ENCODE data around the gene PROCA1.
"Not testable (repeated sequence)": the region's sequence is repeated elsewhere in the genome, so short reads cannot be mapped to it uniquely, and the experiment has no call there.

Gene PROCA1

DNA sequence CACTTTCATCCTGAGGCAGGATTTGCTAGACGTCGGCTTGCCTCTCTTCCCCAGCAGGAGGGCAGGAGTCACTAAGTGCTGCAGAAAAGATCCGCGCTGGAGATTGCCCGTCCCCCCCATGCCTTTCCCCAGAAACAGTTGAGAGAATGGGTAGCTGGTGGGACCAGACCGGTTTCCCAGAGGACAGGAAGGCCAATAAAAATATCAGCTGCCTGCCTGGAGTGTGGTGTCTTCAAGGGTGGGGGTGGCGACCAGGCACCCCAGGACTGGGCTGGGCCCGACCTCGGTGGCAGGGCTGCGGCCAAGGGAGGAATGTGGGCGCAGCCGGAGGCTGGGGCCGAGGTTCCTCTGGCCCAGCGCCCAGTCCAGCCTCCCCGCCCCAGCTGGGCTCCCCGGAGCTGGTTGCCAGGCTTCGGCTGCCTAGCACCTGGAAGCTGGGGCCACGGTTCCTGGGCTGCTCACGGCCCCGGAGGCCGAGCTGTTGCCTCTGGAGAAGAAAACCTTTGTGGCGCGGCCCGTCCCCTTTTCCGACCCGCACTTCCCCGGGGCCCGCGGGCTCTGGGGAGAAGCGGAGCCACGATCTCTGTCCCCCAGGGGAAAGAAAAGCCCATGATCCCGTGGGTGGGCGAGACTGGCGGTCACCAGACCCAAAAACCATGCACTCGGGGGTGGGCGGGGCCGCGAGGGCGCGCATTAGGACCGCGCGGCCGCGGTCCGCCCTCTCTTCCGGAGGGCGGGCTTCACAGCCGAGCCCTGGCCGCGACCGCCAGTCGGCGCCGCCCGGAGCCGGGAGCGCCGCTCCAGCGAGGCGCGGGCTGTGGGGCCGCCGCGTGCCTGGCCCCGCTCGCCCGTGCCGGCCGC lies 31.8 kb upstream of the PROCA1 start, which contains the start of gene TRAF4:
TRAF4 (plus strand) TSS at position 769 of the 861 bp plus-strand sequence. CDS start 102 bp downstream, outside the sequence.
- no peak for DNase-seq

DNA sequence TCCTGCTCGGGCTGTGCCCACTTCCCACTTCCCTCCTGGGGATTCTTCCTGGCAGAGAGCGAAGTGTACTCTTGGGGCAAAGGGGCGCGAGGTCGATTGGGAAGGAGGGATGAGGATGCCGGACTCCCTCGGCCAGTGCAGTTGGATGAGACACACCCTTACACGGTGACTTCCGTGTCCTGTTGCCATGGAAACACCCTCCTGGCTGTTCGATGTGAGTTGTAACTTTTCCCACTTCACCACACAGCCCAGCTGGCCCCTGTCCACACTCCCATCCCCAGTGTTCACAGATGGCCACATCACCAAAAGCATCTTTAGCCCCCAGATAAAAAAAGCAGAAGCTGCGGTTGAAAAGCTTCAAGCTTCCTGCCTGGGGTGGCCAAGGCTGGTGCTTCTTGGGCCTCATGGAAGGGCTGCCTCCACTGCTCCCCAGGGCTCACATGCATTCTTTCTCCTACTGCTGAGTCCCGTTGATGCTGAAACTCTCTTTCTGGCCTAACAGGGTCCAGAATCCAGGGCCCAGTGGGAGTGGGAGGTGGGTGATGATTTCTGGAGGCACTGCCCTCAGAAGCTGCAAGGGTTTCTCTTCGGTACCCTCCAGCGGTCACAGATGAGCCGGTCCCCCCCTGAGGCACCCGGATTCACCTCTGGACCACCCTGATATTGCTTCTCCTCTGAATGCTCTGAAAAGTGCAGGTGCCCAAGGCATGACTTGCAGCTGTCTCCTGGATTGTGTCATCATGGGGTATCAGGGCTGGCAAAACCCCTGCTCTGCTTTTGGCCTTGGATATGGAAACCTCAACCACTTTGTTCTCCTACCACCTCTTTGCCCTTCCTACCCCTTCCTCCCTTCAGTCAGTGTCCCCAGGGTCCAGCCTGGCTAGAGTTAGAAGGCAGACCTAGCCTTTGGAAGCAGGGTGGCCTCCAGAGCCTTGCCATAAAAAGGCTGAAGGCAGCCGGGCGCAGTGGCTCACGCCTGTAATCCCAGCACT lies 30.0 kb upstream of the PROCA1 start:
- DNase-seq, result peak; percentile 69

DNA sequence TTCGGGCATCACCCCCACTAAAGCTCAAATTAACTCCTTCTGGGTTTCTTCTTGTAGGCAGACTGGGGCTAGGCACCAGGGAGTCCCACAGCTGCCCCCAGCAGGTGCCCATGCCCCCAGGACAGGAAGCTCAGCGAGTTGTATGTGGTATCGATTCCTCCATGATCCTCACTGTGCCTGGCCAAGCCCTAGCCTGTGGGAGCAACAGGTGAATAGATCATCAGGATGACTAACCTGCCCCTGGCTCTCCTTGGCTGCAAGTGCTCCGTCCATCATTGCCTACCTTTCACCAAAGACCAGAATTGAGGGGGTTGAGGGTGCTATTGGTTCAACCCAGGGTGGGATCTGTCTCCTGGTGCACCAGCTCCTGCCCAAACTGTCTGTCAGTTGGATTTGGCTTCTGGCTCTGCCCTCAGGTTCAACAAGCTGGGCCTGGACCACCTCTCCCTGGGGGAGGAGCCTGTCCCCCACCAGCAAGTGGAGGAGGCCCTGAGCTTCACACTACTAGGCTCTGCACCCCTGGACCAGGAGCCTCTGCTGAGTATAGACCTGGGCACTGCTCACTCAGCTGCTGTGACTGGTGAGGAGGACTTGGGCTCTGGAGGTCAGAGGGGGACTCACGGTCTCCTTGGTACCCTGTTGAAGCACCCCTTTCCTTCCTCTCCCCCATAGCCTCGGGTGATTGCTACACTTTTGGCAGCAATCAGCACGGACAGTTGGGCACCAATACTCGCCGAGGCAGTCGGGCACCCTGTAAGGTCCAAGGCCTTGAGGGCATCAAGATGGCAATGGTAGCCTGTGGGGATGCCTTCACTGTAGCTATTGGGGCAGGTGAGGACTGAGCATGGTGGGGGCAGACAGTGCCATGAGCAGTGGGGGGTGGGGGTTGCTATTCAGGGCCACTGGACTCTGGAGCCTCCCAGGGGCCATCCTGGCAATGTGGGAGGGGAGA lies 29.0 kb upstream of the PROCA1 start:
- DNase-seq, result no peak

DNA sequence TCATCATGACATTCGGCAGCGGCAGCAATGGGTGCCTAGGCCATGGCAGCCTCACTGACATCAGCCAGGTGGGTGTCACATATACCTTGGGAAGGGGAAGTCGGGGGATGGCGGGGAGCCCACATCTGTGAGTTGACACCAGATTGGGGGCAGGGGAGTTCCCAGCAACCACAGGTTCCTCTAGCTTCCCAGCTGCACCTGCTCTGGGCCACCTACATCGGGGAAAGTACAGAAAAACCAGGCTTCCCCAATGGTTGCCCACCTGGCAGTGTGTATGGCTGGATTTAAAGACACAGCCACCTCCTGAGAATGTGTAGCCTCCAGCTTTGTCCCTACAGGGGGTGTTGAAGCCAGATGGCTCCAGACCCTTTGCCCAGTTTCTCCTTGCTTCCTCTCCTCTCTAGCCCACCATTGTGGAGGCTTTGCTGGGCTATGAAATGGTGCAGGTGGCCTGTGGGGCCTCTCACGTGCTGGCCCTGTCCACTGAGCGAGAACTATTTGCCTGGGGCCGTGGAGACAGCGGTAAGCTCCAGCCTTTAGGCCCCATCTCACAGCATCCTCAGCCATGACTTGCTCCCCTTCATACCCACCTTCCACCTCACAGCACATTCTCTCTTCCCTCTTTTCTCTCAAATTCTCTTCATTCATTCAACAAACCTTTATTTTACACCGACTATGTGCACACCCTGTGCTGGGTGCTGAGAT lies 27.1 kb upstream of the PROCA1 start:
- DNase-seq, result no peak

DNA sequence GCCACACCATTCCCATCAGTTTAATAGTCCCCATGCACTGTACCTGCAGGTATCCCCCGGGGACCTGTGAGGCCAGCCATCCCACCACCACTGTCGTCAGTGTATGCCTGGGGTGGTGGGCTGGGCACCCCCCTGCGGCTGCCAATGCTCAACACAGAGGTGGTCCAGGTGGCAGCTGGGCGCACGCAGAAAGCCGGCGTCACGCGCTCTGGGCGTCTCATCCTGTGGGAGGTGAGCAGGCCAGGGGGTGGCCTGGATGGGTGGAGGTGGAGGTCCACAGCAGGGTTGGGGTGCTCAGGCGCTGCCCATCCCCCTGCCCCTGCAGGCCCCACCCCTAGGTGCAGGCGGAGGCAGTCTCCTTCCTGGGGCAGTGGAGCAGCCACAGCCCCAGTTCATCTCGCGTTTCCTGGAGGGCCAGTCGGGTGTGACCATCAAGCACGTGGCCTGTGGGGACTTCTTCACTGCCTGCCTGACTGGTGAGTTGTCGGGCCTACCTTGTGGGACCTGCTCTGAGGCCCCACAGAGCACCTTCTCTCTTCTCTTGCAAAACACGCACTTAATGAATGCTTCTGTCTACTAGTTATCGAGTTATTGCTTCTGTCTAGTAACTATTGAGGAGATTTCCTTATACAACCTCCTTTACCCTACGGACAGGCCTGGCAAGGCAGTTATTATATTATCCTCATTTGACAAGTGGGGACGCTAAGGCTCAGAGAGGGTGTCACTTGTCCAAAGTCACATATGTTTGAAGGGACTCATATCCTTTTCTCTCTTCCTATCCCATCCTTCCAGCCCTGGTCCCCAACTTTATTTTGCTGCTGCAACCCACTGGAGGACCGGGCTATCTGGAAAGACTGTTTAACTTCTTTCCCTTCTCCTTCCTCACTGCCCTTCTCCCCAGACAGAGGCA lies 26.3 kb upstream of the PROCA1 start:
- no peak for DNase-seq

DNA sequence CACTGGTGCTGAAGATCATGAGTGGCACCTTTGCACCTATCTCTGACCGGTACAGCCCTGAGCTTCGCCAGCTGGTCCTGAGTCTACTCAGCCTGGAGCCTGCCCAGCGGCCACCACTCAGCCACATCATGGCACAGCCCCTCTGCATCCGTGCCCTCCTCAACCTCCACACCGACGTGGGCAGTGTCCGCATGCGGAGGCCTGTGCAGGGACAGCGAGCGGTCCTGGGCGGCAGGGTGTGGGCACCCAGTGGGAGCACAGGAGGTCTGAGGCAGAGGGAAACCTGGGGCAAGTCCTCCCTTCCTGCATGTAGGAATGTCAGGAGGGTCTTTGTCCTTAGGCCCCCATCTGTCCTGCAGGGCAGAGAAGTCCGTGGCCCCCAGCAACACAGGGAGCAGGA lies 25.6 kb upstream of the PROCA1 start:
- DNase-seq, result no peak

DNA sequence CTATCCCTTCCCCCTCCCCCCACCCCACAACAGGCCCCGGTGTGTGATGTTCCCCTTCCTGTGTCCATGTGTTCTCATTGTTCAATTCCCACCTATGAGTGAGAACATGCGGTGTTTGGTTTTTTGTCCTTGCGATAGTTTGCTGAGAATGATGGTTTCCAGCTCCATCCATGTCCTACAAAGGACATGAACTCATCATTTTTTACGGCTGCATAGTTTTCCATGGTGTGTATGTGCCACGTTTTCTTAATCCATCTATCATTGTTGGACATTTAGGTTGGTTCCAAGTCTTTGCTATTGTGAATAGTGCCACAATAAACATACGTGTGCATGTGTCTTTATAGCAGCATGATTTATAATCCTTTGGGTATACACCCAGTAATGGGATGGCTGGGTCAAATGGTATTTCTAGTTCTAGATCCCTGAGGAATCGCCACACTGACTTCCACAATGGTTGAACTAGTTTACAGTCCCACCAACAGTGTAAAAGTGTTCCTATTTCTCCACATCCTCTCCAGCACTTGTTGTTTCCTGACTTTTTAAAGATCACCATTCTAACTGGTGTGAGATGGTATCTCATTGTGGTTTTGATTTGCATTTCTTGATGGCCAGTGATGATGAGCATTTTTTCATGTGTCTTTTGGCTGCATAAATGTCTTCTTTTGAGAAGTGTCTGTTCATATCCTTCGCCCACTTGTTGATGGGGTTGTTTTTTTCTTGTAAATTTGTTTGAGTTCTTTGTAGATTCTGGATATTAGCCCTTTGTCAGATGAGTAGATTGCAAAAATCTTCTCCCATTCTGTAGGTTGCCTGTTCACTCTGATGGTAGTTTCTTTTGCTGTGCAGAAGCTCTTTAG lies 24.5 kb upstream of the PROCA1 start:
- DNase-seq, result not testable (repeated sequence)

DNA sequence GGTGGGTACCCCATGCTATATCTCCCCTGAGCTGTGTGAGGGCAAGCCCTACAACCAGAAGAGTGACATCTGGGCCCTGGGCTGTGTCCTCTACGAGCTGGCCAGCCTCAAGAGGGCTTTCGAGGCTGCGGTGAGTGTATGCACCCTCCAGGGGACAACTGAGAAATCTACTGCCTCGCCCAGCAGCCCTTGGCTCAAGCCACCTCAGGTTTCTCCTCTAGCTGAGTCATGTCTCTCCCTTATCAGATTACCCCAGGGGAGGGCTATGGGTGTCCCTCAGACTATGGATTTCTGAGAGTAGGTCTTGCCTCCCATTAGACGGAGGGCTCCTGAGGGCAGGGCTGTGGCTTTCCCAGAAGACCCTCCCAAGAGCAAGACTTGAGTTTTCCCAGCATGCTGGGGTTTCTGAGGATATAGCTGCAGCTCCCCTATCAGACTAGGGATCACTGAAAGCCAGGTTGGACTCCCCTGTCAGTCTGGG lies 23.6 kb upstream of the PROCA1 start:
- no peak for DNase-seq

DNA sequence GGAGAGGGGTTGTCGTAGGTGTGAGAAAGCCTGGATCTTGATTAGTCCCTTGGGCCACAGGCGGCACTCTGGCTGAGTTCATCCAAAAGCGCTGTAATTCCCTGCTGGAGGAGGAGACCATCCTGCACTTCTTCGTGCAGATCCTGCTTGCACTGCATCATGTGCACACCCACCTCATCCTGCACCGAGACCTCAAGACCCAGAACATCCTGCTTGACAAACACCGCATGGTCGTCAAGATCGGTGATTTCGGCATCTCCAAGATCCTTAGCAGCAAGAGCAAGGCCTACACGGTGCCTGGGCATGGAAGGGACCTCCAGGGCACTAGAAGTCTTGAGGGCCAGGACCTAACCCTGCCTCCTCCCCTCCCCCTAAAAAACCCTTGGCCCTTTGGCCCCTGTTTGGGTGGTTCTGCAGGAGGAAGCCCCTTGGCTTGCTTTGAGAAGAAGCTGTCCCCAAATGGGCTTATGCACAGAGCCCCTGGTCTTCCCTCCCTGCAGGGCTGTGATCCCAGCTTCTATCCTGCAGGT lies 23.1 kb upstream of the PROCA1 start:
- DNase-seq, result no peak

DNA sequence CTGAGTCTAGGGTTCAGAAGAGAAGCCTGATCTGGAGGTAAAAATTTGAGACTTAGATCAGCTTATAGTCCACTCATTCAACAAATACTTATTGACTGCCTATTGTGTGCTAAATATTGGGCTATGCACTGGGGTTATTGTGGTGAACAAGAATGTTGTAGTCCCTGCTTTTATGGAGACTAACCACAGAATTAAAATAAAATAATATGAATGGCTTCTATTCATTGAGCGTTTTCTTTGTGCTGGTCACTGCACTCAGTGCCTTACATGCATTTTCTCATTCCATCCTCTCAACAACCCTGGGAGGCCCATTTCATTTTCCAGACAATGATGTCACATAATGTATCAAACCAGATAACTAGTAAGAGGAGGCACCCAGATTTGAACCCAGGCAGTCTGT lies 21.7 kb upstream of the PROCA1 start:
- no peak for DNase-seq

DNA sequence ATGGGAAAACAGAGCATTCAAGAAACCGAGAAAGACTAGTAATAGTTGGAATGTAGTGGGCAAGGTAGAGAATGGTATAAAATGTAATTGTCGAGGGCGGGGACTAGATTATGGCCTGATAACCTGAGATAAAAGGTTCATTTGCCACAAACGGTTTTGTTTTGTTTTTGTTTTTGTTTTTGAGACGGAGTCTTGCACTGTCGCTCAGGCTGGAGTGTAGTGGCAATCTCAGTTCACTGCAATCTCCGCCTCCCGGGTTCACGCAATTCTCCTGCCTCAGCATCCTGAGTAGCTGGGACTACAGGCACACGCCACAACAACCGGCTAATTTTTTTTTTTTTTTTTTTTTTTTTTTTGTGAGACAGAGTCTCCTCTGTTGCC lies 18.3 kb upstream of the PROCA1 start:
- no peak for DNase-seq

DNA sequence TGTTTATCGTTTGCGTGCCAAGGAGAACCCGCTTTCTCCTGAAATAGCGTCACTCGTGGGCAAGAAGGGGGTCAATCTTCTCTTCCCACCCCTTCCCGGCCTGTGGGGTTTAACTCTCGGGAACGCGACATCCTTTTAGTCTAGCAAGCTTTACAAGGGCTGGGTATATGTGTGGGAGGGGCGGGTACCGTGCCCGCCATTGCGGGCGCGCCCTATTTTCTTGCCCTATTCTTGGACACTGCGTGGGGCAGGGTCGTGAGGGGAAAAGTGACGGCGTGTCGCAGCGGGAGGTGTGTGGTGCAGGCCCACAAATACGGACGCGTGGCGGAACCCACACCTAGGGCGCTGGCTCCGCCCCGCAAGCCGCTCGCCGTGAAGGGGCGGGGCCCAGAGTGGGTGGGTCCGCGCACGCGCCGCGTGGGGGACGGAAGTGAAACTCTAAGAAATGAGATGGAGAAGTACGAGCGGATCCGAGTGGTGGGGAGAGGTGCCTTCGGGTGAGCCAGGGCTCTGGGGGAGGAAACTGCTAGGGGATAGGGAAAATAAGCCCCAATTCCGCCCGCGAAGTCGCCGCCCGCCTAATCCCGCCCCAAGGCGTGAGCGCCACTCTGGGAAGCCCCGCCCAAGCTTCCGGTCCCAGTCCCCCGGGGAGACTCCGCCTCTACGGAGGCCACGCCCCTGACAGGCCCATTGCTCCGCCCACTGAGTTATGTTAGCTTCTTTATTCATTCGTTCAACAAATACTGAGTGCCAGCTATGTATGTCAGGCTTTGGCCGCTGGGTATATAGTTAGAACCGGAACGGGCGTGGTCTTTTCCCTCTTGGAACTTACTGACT lies 16.9 kb upstream of the PROCA1 start, which contains the start of gene NEK8:
NEK8 (plus strand) TSS at position 425 of the 837 bp plus-strand sequence; CDS start at position 451, 26 bp downstream.
- peak; percentile 97 for DNase-seq

DNA sequence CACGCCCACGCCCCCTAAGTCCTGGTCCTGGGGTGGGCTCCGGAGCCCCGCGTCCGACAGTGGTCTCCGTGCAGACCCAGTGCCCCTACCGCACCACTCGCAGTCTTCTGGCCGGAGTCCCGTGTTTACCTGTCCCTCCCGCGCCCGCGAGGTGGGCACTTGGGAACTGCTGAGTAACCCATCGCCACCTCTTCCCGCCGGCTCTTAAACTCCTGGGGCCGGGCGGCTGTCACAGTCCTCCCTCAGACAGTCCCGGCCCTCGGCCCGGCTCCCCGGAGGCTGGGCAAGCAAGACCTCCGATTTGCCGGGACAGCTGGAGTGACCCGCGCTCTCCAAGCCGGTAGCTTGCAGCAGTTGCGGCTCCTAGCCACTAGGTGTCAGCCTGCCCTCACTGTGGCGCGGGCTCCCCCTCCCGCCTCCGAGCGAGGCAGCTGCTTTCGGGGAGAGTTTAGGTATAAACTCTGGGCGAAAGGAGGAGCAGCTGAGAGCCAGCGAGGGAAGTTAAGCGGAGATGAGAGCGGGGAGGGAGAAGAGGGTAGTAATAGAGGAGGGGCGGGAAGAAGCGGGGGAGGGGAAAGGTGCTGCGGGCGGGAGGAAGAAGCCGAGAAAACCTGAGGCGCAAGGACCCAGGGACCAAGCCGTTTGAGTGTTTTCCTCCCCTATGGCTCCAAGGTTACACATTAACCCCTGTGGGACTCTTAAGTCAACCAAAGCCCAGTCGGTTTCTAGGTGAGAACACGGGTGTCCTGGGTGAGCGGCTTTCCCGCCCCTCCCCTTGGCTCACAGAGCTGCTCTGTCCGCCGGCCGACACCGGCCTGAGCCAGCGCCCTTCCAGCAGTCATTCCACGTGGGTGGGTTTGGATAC lies 15.2 kb upstream of the PROCA1 start:
- peak; percentile 50 for DNase-seq

DNA sequence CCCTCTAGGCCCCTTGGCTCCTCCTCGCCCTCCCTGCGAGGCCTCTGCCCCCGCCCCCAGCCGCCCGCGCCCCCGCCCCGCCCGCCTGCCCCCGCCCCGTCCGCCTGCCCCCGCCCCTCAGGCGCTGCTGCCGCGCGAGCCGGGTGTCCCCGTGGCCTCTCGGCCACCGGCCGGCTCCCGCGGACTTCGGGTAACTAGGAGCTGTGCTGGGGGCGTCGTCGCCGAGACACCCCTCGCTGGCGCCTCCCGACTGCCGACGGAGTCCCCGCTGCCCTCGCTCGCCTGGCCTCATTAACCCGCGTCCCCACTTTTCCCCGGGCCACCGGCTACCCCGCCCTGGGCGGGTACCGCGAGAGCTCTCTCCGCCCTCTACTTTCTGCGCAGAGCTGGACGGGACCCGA lies 14.5 kb upstream of the PROCA1 start, which contains the start of gene TLCD1:
TLCD1 (minus strand) TSS at position 8 of the 401 bp plus-strand sequence. CDS start 136 bp downstream, outside the sequence.
- no peak for DNase-seq

DNA sequence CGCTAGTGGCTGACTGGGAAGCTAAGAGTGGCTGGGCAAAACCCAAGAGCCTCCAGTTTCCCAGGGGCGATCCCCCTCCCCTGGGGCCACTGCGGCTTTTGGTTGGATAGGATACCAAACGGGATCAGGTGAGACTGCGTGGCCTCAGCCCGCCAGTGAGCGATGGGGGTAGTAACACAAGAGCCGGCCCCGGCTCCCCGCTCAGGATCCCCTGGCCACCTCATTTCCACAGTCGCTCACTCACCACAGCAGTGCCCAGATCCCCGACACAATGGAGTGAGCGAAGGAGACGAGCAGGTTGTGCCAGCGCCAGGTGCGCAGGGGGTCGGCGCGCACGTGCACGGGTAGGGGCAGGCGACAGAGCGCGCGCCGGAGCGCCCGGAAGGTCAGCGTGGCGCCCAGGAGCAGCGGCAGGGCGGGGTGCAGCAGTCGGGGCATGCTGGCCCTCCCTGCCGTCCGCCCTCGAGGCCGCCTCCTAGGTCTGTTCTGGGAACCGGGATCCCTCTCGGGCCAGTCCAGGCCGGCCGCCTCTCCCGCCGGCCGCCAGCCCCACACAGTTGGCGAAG lies 14.1 kb upstream of the PROCA1 start:
- DNase-seq, result no peak

DNA sequence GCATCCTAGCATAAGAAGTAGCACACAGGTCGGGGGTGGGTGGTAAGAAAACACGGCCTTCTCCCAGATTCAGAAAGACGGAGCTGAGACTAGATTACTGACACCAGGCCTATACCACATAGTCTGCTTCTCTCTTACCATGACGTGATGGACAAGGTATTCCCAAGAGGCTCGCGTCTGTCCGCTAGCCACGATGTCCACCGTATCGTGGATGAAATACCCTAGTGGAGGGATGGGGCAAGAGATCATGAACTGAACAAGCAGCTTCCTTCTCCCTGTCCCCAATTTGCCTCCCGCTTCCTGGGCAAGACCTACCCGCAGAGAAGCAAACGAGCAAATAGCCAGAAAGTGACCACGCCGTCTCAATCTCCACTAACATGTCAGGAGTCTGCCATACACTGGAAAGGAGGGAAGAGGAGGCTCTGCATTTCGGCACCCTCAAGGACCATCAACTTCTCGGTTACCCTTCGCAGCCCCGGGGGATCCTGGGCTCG lies 13.5 kb upstream of the PROCA1 start:
- peak; percentile 62 for DNase-seq
